Stimulated activated CD4-positive, alpha-beta T cell treated with anti-CD3 and anti-CD28 coated beads, Interleukin-2, amount 100 ng/mL, for 4 hours (primary cell): ENCODE measurements around the gene TRIO.

ENCODE experiments used
- DNase-seq: peaks from one replicate; pipeline ENCODE4 v3.0.0-alpha.2; 2020; ENCODE audit warnings: low read depth

The TRIO gene

DNA sequence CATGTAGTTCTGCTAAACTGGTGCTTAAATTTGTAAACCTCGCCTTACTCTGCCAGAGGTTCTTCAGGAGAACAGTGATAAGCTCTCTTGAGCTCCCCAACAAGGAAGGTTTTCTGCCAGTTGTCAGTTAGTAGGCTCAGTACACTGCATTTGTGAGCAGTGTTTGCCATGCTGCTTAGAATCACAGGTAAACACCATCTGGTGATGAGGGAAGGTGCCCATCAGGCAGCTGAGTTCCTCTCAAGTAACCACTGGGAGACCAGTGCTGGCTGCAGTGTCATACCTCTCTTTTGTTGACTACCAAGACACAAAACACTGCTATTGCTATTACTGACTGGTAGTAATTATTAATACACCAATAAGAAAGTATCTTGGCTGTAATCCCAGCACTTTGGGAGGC lies 252.3 kb downstream of the TRIO start:
- DNase-seq = no peak

DNA sequence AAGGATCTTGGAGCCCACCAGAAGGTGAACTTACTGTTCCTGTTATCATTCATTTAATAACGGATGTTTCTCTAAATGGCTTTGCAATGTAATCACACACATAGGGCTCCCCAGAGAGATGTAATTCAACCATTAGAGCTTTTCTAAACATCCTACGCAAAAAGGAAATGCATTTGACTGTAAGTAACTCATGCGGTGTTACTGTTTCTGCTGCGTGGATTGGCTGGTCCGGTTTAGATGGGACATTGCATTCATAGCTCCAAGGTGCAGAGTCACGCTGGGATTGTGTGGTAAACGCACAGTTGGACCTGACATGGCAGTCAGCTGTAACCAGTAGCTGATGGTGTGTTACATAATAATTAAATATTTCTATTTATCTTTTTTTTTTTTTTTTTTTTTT lies 252.9 kb downstream of the TRIO start:
- DNase-seq = no peak

DNA sequence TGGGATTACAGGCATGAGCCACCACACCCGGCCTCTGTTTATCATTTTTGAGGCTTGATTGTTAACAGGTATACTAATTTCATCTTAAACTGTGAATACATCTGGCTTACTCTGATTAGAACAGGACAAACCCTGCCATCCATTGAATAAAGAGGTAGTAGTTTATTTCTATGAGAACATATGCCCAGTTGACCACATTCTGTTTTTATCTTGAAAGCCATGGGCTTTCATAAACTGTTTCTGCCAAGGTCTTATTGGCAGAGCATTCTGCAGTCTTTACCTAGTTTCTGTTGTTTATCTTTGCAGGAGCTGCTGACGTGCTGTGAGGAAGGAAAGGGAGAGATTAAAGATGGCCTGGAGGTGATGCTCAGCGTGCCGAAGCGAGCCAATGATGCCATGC lies 253.6 kb downstream of the TRIO start:
- DNase-seq = no peak

DNA sequence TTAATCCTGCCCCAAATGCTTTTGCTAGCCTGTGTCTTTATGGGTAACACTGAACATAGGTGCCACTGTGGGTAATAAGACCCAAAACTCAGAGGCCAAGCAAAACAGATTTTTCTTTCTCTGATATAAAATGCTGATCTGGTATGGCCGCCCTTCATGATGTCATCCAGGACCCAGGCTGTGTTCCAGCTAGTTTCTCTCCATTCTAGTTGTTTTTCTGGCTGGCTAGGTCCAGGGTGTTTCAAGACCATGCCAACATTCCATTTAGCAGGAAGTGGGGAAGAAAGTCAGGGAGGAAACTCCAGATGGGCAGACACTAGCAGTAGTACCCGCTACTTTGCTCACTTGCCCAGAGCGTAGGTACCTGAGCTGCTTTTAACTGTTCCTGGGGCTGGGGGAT lies 254.6 kb downstream of the TRIO start:
- no peak for DNase-seq

DNA sequence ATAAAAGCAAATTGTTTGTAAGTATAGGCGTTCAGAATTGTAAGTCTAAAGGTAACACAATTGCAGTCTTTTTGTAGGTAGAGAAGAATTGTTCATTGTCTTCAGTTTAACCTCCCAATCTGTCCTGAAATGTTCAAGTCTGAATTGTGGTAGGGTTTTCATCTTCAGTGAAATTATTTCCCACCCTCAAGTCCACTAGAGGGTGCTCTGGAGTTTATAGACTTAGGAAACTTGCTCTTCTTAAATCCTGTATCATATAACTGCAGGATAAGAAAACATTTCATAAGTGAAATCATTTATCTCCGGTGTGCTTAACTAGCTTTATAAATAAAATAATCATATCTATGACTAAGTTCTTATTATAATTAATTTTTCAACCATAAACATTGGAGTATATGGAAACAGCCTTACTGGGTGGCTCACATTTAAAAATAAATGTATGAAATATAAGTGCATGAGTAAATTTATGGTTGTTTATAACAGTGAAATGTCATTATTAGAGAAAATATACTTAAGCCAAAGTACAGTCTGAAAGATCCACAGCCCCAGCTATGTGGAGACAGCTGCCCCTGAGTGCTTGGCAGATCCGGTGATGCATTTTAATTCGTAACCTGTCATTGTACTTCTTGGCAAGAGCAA lies 256.0 kb downstream of the TRIO start:
- peak; percentile 16 for DNase-seq

DNA sequence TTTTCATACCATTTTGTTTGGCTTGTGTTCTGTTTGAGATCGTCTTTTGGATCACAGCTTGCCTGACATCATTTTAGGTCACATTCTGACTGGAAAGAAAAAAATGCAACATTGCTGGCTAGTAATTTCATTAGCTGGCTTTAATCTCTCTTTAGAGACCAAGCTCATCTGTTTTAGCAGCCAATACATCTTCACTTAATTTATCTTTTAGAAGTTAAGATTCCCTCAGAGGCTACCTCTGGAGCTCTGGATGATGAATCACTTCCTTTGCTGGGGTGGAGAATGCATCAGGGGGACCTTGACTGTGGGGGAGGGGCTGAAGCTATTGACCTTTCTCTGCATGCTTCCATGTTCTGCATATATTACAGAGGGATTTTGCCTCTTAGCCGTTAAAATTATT lies 256.9 kb downstream of the TRIO start:
- DNase-seq = no peak

DNA sequence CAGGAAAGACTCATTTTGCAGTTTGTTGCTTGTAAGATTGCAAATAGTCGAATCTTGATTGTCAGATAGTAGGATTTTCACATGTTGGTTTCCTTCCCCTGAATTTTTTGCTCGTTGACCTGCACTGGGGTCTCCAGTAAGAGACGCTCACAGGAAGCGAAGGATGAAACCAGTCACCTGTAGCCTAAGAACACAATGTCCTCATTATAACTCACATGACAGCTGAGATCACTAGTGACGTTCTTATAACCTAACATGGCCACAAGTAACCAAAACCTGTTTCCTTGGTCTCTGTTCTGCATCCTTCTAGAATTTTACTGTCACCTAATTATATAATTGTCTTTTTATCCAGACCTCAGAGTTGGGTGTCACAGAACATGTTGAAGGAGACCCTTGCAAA lies 257.5 kb downstream of the TRIO start:
- no peak for DNase-seq

DNA sequence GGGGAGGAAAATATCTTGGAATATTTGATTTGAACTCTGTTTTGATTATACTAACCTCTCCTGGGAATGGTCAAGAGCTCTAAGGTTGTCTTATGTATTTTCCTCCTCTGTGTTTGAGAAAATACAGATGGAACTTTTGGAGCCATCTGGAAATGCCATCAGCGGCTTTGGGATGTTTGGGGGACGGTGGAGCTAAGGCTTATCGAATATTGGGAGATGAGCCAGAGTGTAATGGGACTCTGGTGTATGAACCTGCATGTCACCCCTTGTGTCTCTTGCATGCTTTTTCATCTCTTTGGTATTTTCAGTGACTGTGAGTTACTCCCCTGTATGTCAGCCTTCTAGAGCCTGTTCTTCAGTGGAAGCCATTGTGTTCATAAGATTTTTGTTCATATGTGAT lies 258.5 kb downstream of the TRIO start:
- no peak for DNase-seq

DNA sequence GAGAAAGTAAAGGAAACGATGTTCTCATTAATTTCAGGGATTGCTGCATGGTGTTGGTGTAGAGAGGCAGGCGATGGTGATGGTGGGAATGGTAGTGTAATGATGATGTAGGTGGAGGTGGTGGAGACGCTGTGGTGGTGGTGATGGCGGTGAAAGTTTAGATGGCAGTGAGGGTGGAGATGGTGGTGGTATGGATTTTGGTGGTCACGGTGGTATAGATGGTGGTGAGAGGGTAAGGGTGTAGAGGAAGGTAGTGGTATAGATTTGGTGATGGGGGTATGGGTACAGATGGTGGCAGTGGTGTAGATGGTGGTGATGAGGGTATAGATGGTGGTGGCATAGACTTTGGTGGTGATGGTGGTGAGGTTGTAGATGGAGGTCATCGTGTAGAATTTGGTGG lies 259.3 kb downstream of the TRIO start:
- DNase-seq = no peak

DNA sequence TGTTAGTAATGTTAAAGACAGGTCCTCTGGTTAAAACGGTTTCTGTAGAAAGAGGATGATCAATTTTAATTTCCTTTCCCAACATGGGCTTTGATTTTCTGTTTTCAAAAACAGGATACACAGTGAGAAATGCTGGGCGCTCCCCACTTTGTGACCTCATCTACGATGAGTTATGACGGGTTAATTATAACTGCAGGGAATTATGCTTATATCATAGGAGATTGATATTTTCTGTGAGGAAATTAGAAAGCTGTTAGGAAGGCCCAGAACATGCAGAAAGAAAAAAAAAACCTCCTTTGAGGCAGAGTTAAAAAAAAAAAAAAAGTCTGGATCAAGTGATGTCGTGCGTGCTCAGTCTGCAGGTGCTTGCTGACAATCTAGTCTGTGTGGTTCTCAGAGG lies 261.6 kb downstream of the TRIO start:
- DNase-seq = no peak

DNA sequence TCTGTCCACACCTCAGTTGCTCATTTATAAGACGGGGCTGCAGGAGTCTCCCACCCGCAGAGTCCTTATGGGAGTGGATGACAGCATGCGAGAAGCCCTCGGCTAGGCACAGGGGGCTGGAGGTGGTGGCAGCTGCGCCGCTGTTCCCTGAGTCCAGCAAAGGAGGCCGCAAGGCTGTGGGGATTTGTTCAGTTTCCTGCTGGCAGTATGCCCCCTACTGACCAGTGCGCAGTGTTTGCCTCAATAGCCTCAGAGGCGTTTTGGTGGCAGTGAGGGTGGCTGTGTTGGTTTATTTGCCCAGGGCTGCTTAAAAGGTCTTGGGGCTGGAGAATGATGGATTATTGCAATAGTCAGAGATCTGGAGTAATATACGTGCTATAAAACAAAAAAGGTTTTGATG lies 262.1 kb downstream of the TRIO start:
- DNase-seq = no peak

DNA sequence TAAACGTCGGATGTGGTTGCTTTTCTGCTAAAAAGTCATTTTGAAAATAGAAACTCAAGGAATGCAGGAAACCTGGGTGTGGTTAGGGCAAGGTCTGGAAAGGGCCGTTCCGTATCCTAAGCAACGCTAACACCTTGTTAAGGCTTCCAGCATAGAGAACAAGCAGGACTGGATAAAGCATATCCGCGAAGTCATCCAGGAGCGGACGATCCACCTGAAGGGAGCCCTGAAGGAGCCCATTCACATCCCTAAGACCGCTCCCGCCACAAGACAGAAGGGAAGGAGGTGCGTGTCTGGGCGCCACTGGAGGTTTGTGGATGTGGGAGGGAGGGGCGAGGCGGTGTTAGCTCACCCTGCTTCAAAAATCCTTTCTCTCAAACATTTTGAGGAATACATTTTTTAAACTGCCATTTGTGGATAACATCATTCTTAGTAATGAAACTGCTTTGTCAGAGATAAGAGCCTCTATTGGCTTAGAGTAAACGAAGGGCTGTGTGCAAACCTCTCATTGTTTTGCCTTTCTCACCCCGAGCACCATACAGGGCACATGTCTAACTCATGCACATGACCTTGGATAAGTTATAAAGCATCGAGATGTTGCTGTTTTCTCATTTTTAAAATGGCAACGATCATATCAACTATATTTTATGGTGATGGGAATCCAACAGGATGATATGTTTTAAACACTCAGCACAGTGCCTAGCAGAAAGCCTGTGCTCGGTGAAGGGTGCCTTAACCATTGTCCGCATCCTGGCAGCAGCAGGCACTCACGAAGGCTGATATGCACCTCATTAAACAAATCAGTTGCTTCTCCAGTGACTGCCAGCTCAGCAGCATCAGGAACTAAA lies 262.8 kb downstream of the TRIO start:
- DNase-seq = no peak

DNA sequence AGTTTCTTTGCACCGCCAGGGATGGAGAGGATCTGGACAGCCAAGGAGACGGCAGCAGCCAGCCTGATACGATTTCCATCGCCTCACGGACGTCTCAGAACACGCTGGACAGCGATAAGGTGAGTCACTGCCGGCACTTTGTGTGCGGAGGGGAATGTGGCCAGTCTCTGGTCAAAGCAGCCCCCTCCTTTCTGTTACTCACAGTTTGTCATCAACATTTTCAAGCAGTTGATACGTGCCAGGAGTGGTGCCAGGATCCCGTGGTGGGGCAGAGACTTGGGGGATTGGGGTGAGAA lies 263.4 kb downstream of the TRIO start:
- DNase-seq = no peak

DNA sequence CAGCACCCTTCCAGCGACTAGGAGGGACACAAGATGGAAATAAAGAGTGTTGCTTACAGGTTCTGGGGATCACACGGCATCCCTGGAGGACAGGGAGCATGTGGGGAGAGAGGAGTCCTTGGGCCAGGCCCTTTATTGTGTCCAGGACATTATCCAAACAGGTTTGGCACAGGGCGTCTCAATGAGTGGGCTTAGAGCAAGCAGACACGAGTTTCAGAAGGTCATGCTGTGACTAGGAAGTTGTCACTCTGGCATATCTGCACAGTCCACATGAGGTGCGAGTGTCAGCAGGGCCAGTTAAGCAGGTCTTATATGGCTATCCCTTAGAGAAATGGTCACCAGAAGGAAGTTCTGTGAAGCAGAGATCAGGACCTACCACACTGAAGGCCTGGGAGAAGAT lies 263.9 kb downstream of the TRIO start:
- DNase-seq = no peak

DNA sequence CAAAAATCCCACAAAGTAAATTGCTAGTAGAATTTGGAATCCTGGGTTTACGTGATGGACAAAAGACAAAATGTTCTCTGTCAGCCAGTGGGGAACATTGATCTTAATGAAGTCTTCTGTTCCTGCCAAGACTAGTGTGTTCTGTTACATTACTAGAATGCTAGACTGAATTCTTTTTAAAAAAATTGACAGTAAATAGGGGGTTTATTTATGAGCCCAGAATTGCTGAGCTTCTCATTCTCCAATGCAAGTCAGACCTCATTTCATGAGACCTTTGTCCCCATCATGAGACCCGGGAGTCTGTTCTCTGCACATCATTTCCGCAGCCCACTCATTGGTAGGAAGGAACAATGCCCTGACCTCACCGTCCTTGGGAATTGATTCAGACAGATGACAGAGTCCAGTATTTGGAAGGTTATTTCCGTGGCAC lies 264.6 kb downstream of the TRIO start:
- DNase-seq = no peak

DNA sequence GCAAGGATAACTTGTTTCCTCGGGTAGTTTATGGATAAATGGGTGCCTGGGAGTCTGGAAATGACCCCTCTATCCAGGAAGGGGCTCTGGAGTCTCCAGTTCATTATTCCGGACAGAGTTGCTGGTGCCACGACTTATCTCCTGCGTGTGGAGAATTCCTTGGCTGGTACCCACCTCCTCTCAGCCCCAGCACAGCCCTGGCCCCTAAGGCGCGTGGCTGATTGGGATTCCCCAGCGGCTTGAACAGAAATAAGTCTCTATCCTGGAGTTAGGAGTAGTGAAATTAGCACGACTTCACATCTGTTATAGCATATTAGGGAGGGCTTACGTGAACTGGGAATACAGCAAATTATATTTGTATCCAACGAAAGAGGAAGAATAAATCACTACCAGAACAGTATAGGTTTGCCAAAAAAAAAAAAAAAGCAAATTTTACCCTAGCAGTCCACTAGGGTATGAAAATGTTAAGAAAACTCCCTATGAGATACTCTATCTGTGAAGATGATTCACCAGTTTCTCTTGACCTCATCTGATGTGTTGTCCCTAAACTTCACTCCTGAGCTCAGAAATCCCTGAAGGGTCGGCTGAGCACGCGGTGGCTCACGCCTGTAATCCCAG lies 265.9 kb downstream of the TRIO start:
- DNase-seq = no peak

DNA sequence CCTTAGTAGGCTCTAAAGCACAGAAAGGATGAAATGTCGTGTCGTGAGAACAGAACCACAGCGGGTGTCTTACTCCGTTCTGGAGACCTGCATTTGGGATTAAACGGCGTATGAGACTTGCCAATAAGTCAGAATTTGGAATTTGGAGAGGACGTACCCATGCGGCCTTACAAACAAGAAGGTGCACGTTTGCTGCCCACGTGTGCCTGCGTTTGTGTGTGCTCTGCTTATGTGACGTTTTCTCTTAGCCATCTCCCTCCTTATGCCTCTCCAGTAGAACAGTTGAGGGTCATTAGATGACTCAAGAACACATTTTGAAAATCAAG lies 266.9 kb downstream of the TRIO start:
- DNase-seq = no peak

DNA sequence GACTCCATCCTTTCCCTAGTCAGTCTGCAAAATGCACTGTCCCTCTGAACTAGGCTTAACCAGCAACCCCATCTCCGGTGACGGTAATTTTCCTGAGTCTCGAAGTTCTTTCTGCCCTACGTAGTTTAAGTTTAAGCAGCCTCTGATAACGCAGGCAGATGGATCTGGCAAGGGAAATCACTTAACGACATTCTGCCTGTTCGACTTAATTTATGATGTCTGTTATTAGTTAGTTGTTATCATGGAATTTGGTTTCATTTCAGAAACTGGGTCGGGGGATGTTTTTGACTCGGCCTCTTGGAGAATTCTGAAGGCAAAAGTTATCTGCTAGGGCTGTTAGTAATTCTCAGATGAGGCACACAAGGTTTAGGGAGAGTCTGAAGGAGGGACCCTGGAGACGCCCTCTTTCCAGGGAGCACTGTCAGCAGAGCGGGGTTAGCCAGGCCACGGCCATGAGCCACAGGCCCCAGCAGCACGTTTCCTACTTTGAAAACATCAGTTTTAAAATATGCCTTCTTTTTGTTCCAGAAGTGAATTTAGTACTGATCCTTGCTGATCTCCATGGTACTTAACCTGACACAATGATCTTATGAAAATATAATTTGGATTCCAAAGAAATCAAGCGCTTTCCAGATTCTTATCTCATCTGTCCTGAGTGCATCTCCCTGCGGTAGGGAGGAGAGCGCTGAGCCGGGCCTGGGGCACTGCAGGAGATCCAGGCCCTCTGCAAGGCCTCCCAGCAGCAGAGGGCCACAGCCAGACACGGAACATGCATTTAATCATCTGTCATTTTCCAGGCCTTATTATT lies 267.5 kb downstream of the TRIO start:
- DNase-seq = no peak

DNA sequence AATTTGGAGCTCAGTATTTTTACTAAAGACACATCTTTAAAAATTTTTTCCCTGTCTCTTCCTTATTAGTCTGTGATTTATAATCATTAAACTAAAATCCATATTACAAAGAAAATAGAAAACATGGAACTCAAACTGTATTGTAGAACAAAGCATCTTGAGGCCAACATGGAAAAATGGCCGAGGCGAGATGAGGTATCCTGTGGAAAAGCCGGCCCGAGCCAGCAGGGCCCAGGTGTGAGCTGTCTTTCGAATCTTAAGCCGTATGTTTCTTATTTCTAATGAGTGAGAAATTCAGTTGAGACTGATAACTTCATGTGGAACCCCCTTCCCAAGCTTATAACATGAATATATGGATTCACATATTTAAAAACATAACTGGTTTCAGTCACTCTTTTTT lies 268.1 kb downstream of the TRIO start:
- DNase-seq = no peak

DNA sequence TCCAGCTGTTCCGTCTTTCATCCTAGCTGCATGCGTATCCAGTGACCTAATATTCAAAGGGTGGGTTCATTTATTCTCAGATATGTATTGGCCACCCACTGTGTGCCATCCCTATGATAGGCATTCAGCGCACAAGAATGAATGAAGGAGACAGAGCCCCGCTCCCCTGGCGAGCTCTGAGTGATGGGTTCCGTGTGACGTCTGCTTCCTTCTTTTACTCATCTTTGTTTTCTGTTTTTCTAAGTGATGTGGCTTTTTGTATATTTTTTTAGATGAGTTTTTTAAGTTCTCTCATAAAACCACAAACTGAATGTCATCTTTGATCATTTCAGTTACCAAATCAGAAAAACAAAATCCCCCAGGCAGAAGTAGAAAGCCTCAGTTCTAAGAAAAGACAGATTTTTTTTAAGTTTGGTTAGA lies 270.2 kb downstream of the TRIO start:
- DNase-seq = no peak

DNA sequence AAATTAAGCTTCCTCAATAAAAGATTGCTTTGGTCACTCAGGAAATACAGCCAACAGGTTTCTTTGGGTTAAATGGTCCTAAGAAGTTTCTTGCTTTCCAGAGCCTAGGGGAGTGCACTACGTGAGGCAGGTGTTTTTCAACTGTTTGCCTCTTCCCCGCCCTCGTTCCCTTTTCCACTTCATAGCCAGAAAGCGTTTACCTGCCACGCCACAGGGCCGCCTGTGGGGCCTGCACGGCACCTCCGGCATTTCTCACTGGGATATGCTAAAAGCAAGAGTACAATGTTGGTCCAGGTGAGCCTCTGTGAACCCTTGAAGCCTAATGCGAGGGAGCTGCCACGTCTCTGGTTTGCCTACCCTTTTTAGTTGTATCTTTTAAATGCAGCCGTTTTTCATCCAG lies 270.9 kb downstream of the TRIO start:
- DNase-seq = no peak

DNA sequence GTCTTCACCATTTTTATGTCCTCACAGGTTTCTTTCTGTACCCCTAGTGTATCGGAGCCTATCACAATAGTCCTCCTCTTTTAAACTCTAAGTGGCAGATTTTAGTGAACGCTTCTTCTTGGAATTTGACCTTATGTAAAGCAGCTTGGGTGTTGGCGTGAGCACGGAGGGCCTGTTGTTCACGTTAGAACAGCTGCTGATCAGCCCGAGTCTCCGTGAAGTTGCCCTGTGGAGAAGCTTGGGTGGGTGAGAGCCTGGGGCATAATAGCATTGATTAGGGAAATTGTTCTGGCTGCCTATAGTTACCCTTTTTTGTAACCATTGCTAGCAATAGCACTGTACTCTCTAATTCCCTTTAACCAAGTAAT lies 271.5 kb downstream of the TRIO start:
- DNase-seq = no peak
